GM12878 (cell line): ENCODE data around the gene SPACA5.

Experiments used
- HDAC2 ChIP-seq: fragments of 200-600 bp; sonication (generic); IDR thresholded peaks from 2 replicates; pipeline ENCODE4 v1.6.1; 2017
- IKZF1 ChIP-seq: fragments of 450-650 bp; conservative IDR thresholded peaks from 2 replicates; pipeline ENCODE4 v1.6.1; 2017; ENCODE audit warnings: antibody characterized with exemption, mild to moderate bottlenecking

DNA sequence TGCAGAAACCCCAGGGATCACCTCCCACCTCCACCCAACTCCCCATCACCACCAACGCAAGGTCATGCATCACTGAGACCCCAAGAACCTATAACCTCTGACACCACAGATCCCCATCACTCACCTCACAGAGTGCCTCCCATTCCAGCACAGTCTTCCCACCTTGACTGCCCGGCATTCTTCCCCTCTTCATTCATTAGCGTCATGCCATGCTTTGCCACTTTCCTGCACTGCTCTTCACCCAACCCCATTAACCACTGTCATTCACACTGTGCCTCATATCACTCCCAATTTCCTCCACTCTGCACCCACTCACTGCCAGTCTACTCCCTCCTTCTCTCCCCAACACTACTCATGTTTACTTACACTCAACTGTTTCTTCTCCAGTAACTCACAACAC lies 33.6 kb upstream of the SPACA5 start:
- TF ChIP-seq IKZF1 (no peak), HDAC2 (no peak)
